ENCODE results near the gene MPZL1.

MPZL1 gene

GRCh38 chr1:167689567-167689920, 32.2 kb upstream of the MPZL1 start:
- Histone ChIP-seq H3K36me3 (ENCODE audit: insufficient read depth, low read length) (no peaks in the 10 kb centered on the region), H3K9me3 (ENCODE audit: low read depth, low read length) (no peaks in the 10 kb centered on the region), H3K27ac (no peak overlapping the region), H3K9ac (ENCODE audit: insufficient read length) (no peak overlapping the region), H3K4me3 (no peak overlapping the region)
- DNase-seq (ENCODE audit: low read depth, low spot score): no peak
- TF ChIP-seq EZH2 (IDR thresholded peaks at IDR 0.05) (no peak), POLR2AphosphoS5 (IDR thresholded peaks at IDR 0.05; ENCODE audit: borderline replicate concordance, low read depth, low read length) (no peak), FOXP2 (optimal IDR thresholded peaks at IDR 0.05; ENCODE audit: control extremely low read depth, extremely low read length, insufficient read depth) (no peak)

GRCh38 chr1:167690053-167690452, 31.7 kb upstream of the MPZL1 start:
- no peaks in the 10 kb centered on the region for H3K9me3 ChIP-seq (ENCODE audit: low read depth, low read length)
- no peak for TF ChIP-seq POLR2AphosphoS5 (IDR thresholded peaks at IDR 0.05; ENCODE audit: borderline replicate concordance, low read depth, low read length)
- TF ChIP-seq FOXP2 (optimal IDR thresholded peaks at IDR 0.05; ENCODE audit: control extremely low read depth, extremely low read length, insufficient read depth): no peak
- TF ChIP-seq EZH2 (IDR thresholded peaks at IDR 0.05): no peak
- no peaks in the 10 kb centered on the region for H3K36me3 ChIP-seq (ENCODE audit: insufficient read depth, low read length)
- no peak for DNase-seq (ENCODE audit: low read depth, low spot score)
- no peak overlapping the region for H3K9ac ChIP-seq (ENCODE audit: insufficient read length)
- H3K4me3 ChIP-seq: no peak overlapping the region
- H3K27ac ChIP-seq: no peak overlapping the region

GRCh38 chr1:167693425-167694045, 28.2 kb upstream of the MPZL1 start:
- Histone ChIP-seq H3K9me3 (ENCODE audit: low read depth, low read length) (no peaks in the 10 kb centered on the region), H3K4me3 (no peak overlapping the region), H3K27ac (no peak overlapping the region), H3K36me3 (ENCODE audit: insufficient read depth, low read length) (no peaks in the 10 kb centered on the region), H3K9ac (ENCODE audit: insufficient read length) (no peak overlapping the region)
- TF ChIP-seq FOXP2 (optimal IDR thresholded peaks at IDR 0.05; ENCODE audit: control extremely low read depth, extremely low read length, insufficient read depth): no peak
- no peak for TF ChIP-seq EZH2 (IDR thresholded peaks at IDR 0.05)
- TF ChIP-seq POLR2AphosphoS5 (IDR thresholded peaks at IDR 0.05; ENCODE audit: borderline replicate concordance, low read depth, low read length): no peak
- no peak for DNase-seq (ENCODE audit: low read depth, low spot score)

GRCh38 chr1:167694691-167695090, 27.1 kb upstream of the MPZL1 start:
- H3K27ac ChIP-seq: no peak overlapping the region
- H3K9ac ChIP-seq (ENCODE audit: insufficient read length): no peak overlapping the region
- DNase-seq (ENCODE audit: low read depth, low spot score): no peak
- no peaks in the 10 kb centered on the region for H3K36me3 ChIP-seq (ENCODE audit: insufficient read depth, low read length)
- TF ChIP-seq POLR2AphosphoS5 (IDR thresholded peaks at IDR 0.05; ENCODE audit: borderline replicate concordance, low read depth, low read length): no peak
- TF ChIP-seq FOXP2 (optimal IDR thresholded peaks at IDR 0.05; ENCODE audit: control extremely low read depth, extremely low read length, insufficient read depth): no peak
- no peak for TF ChIP-seq EZH2 (IDR thresholded peaks at IDR 0.05)
- H3K9me3 ChIP-seq (ENCODE audit: low read depth, low read length): no peaks in the 10 kb centered on the region
- H3K4me3 ChIP-seq: no peak overlapping the region

GRCh38 chr1:167695147-167695546, 26.6 kb upstream of the MPZL1 start:
- Histone ChIP-seq H3K36me3 (ENCODE audit: insufficient read depth, low read length) (no peaks in the 10 kb centered on the region), H3K9me3 (ENCODE audit: low read depth, low read length) (no peaks in the 10 kb centered on the region), H3K27ac (no peak overlapping the region), H3K4me3 (no peak overlapping the region), H3K9ac (ENCODE audit: insufficient read length) (no peak overlapping the region)
- DNase-seq (ENCODE audit: low read depth, low spot score): no peak
- no peak for TF ChIP-seq EZH2 (IDR thresholded peaks at IDR 0.05)

- no peak for DNase-seq (ENCODE audit: low read depth, low spot score)
- Histone ChIP-seq H3K9ac (ENCODE audit: insufficient read length) (no peak overlapping the region), H3K9me3 (ENCODE audit: low read depth, low read length) (no peaks in the 10 kb centered on the region), H3K4me3 (no peak overlapping the region), H3K36me3 (ENCODE audit: insufficient read depth, low read length) (no peaks in the 10 kb centered on the region), H3K27ac (no peak overlapping the region)
- TF ChIP-seq POLR2AphosphoS5 (IDR thresholded peaks at IDR 0.05; ENCODE audit: borderline replicate concordance, low read depth, low read length): no peak
- no peak for TF ChIP-seq EZH2 (IDR thresholded peaks at IDR 0.05)
- TF ChIP-seq FOXP2 (optimal IDR thresholded peaks at IDR 0.05; ENCODE audit: control extremely low read depth, extremely low read length, insufficient read depth): no peak
Observed at GRCh38 chr1:167695756-167696561, 25.8 kb upstream of the MPZL1 start.

GRCh38 chr1:167697667-167698141, 24.1 kb upstream of the MPZL1 start:
- DNase-seq (ENCODE audit: low read depth, low spot score): no peak
- no peak overlapping the region for H3K27ac ChIP-seq
- H3K9me3 ChIP-seq (ENCODE audit: low read depth, low read length): no peaks in the 10 kb centered on the region
- H3K9ac ChIP-seq (ENCODE audit: insufficient read length): no peak overlapping the region
- no peaks in the 10 kb centered on the region for H3K36me3 ChIP-seq (ENCODE audit: insufficient read depth, low read length)
- H3K4me3 ChIP-seq: no peak overlapping the region
- TF ChIP-seq POLR2AphosphoS5 (IDR thresholded peaks at IDR 0.05; ENCODE audit: borderline replicate concordance, low read depth, low read length): no peak
- TF ChIP-seq EZH2 (IDR thresholded peaks at IDR 0.05): no peak
- TF ChIP-seq FOXP2 (optimal IDR thresholded peaks at IDR 0.05; ENCODE audit: control extremely low read depth, extremely low read length, insufficient read depth): no peak

- no peak overlapping the region for H3K4me3 ChIP-seq
- TF ChIP-seq EZH2 (IDR thresholded peaks at IDR 0.05) (no peak), FOXP2 (optimal IDR thresholded peaks at IDR 0.05; ENCODE audit: control extremely low read depth, extremely low read length, insufficient read depth) (no peak), POLR2AphosphoS5 (IDR thresholded peaks at IDR 0.05; ENCODE audit: borderline replicate concordance, low read depth, low read length) (no peak)
- no peak for DNase-seq (ENCODE audit: low read depth, low spot score)
- no peaks in the 10 kb centered on the region for H3K36me3 ChIP-seq (ENCODE audit: insufficient read depth, low read length)
- no peak overlapping the region for H3K9ac ChIP-seq (ENCODE audit: insufficient read length)
- H3K27ac ChIP-seq: no peak overlapping the region
- H3K9me3 ChIP-seq (ENCODE audit: low read depth, low read length): no peaks in the 10 kb centered on the region
Observed at GRCh38 chr1:167698313-167698712, 23.5 kb upstream of the MPZL1 start.
